Muscle of leg (tissue), 11 donors: ENCODE measurements around the gene DRC3. TPM values are rescaled to one million over a fixed set of nuclear protein-coding genes. Genes with fewer than 3 reads are reported as not detected.

ENCODE experiments used
- DNase-seq: peaks from one replicate; pipeline ENCODE4 v3.0.0; 2013
- H3K27ac ChIP-seq: one replicate; pipeline ENCODE4 v1.5.1; 2013; ENCODE audit warnings: mild to moderate bottlenecking, low read length, control low read depth
- H3K27me3 ChIP-seq: one replicate; pipeline ENCODE4 v1.6.1; 2013; ENCODE audit warnings: low read length; ENCODE audit not compliant: control insufficient read depth, insufficient read depth
- H3K36me3 ChIP-seq: one replicate; pipeline ENCODE4 v1.6.1; 2013; ENCODE audit warnings: low read length; ENCODE audit not compliant: control insufficient read depth, insufficient read depth
- H3K4me1 ChIP-seq: one replicate; pipeline ENCODE4 v1.6.1; 2013; ENCODE audit warnings: low read length; ENCODE audit not compliant: control insufficient read depth, insufficient read depth
- H3K4me3 ChIP-seq: one replicate; pipeline ENCODE4 v1.5.1; 2013; ENCODE audit warnings: low read length, control low read depth
- H3K9me3 ChIP-seq: replicated peaks from 2 replicates; pipeline ENCODE4 v1.6.1; 2013; ENCODE audit warnings: low read depth, low read length; ENCODE audit not compliant: control insufficient read depth
- WGBS: methylation state at CpG from one replicate; pipeline ENCODE4 v1.1.5; 2013; ENCODE audit warnings: missing lambda C conversion rate; ENCODE audit not compliant: insufficient coverage; 5-methylcytosine and 5-hydroxymethylcytosine counted together
- polyA plus RNA-seq, 8 donors: library from polyadenylated mRNA; unstranded; fragments of 120-200 nt; gene quantifications; one replicate each; pipeline versions ENCODE4 v1.2.1 to v1.2.3, GENCODE V29; 2013; ENCODE audit warnings: inconsistent platforms in 1 of 8, low replicate concordance in 1 of 8; ENCODE audit not compliant: insufficient read length in 8 of 8, insufficient read depth in 1 of 8
- total RNA-seq: library from RNA; stranded (reverse); fragments of 120-200 nt; gene quantifications from one replicate; pipeline ENCODE4 v1.2.4, GENCODE V29; 2013

DRC3 gene
- total and polyA plus RNA-seq, 9 donors, result 1.6 to 6.9 (median 4.8) TPM

GRCh38 chr17:18020971-18021370, 48.3 kb downstream of the DRC3 start:
- WGBS, result 95% methylated on average over 3 of the region's 6 CpGs
- Histone ChIP-seq H3K36me3 (peaks cover 26% of the 10 kb centered on the region), H3K27ac (no peak overlapping the region)

GRCh38 chr17:18021372-18021771, 48.7 kb downstream of the DRC3 start:
- DNase-seq, result no peak
- no peaks in the 10 kb centered on the region for H3K9me3 ChIP-seq
- 100% methylated on average over 2 of the region's 5 CpGs for WGBS
- H3K36me3 ChIP-seq, result peaks cover 26% of the 10 kb centered on the region
- H3K27me3 ChIP-seq, result no peaks in the 10 kb centered on the region
- H3K27ac ChIP-seq, result no peak overlapping the region
- H3K4me3 ChIP-seq, result no peak overlapping the region
- peaks cover 14% of the 10 kb centered on the region for H3K4me1 ChIP-seq

More at GRCh38 chr17:18020971-18021370, 48.3 kb downstream of the DRC3 start:
- no peaks in the 10 kb centered on the region for H3K9me3 ChIP-seq
- no peak overlapping the region for H3K4me3 ChIP-seq
- peaks cover 15% of the 10 kb centered on the region for H3K4me1 ChIP-seq
- H3K27me3 ChIP-seq, result no peaks in the 10 kb centered on the region
- no peak for DNase-seq

- WGBS, result 92% methylated on average over 4 of the region's 5 CpGs
- Histone ChIP-seq H3K4me1 (peaks cover 3% of the 10 kb centered on the region), H3K4me3 (no peak overlapping the region), H3K36me3 (peaks cover 36% of the 10 kb centered on the region), H3K27me3 (no peaks in the 10 kb centered on the region), H3K27ac (no peak overlapping the region), H3K9me3 (no peaks in the 10 kb centered on the region)
- no peak for DNase-seq
Measured at GRCh38 chr17:18025241-18025944, 52.7 kb downstream of the DRC3 start.

- Histone ChIP-seq H3K4me1 (peaks cover 3% of the 10 kb centered on the region), H3K27ac (no peak overlapping the region), H3K4me3 (no peak overlapping the region), H3K9me3 (no peaks in the 10 kb centered on the region), H3K36me3 (peaks cover 32% of the 10 kb centered on the region), H3K27me3 (no peaks in the 10 kb centered on the region)
- no peak for DNase-seq
- 83% methylated on average over 2 of the region's 11 CpGs for WGBS
Measured at GRCh38 chr17:18025945-18026776, 53.5 kb downstream of the DRC3 start.

GRCh38 chr17:18027280-18027679, 54.6 kb downstream of the DRC3 start:
- H3K9me3 ChIP-seq, result no peaks in the 10 kb centered on the region
- 78% methylated on average over 1 of the region's 6 CpGs for WGBS
- peaks cover 5% of the 10 kb centered on the region for H3K4me1 ChIP-seq
- no peak overlapping the region for H3K4me3 ChIP-seq
- peaks cover 26% of the 10 kb centered on the region for H3K36me3 ChIP-seq
- DNase-seq, result no peak
- no peaks in the 10 kb centered on the region for H3K27me3 ChIP-seq
- H3K27ac ChIP-seq, result no peak overlapping the region

GRCh38 chr17:18028114-18028951, 55.7 kb downstream of the DRC3 start:
- Histone ChIP-seq H3K9me3 (no peaks in the 10 kb centered on the region), H3K27me3 (no peaks in the 10 kb centered on the region), H3K36me3 (peaks cover 26% of the 10 kb centered on the region), H3K27ac (no peak overlapping the region), H3K4me3 (no peak overlapping the region), H3K4me1 (peaks cover 15% of the 10 kb centered on the region)
- no peak for DNase-seq
- 61% methylated on average over 2 of the region's 11 CpGs for WGBS

GRCh38 chr17:18028952-18029540, 56.4 kb downstream of the DRC3 start:
- H3K27ac ChIP-seq, result no peak overlapping the region
- no peak for DNase-seq
- no peaks in the 10 kb centered on the region for H3K27me3 ChIP-seq
- H3K9me3 ChIP-seq, result no peaks in the 10 kb centered on the region
- 80% methylated on average over 6 of the region's 8 CpGs for WGBS
- no peak overlapping the region for H3K4me3 ChIP-seq
- peaks cover 25% of the 10 kb centered on the region for H3K36me3 ChIP-seq
- H3K4me1 ChIP-seq, result peaks cover 16% of the 10 kb centered on the region

GRCh38 chr17:18031955-18032354, 59.3 kb downstream of the DRC3 start:
- Histone ChIP-seq H3K4me3 (no peak overlapping the region), H3K27me3 (no peaks in the 10 kb centered on the region), H3K36me3 (peaks cover 10% of the 10 kb centered on the region), H3K27ac (peak overlapping the region; percentile 65), H3K9me3 (no peaks in the 10 kb centered on the region), H3K4me1 (peaks cover 16% of the 10 kb centered on the region)
- 14% methylated on average over 1 of the region's 2 CpGs for WGBS
- peak; percentile 66 for DNase-seq

GRCh38 chr17:18033442-18034099, 60.9 kb downstream of the DRC3 start:
- H3K36me3 ChIP-seq, result no peaks in the 10 kb centered on the region
- peak; percentile 95 for DNase-seq
- no peak overlapping the region for H3K27ac ChIP-seq
- H3K4me3 ChIP-seq, result no peak overlapping the region
- peaks cover 26% of the 10 kb centered on the region for H3K4me1 ChIP-seq
- WGBS, result 3% methylated on average over 3 of the region's 5 CpGs
- H3K27me3 ChIP-seq, result no peaks in the 10 kb centered on the region
- H3K9me3 ChIP-seq, result no peaks in the 10 kb centered on the region
